ENCODE data around the gene VWA1.
A peak's percentile ranks its signal among the peaks of the same experiment; 100 is the strongest.
"Not testable (repeated sequence)": the region's sequence is repeated elsewhere in the genome, so short reads cannot be mapped to it uniquely, and the experiment has no call there.

The VWA1 gene

DNA sequence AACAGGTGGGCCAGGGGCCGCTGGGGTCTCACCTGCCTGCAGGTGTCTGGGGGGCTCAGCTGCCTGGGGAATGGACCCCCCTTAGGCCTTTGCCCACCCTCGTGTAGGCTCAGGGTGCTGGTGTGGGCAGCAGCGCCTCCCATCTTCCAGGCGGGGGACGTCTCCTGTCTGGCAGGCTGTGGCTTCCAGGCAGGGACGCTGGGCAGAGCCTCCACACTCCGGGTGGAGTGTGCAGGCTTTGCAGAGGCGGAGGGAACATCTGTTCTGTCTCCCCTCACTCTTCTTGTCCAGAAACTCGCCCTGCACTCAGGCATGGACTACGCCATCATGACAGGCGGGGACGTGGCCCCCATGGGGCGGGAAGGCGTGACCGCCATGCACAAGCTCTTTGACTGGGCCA lies 20.4 kb downstream of the VWA1 start:
- not testable (repeated sequence) for H3K27me3 ChIP-seq (replicated peaks; ENCODE audit: control insufficient read depth, insufficient read depth, low read length); H3K36me3 ChIP-seq (ENCODE audit: control insufficient read depth, insufficient read depth, low read length, severe bottlenecking); H3K9me3 ChIP-seq (ENCODE audit: control insufficient read depth, low read length); H3K9ac ChIP-seq (ENCODE audit: low read length); H3K4me1 ChIP-seq (ENCODE audit: control insufficient read depth, insufficient read depth, low read length); H3K4me3 ChIP-seq (ENCODE audit: low read length); DNase-seq (ENCODE audit: low read depth)

DNA sequence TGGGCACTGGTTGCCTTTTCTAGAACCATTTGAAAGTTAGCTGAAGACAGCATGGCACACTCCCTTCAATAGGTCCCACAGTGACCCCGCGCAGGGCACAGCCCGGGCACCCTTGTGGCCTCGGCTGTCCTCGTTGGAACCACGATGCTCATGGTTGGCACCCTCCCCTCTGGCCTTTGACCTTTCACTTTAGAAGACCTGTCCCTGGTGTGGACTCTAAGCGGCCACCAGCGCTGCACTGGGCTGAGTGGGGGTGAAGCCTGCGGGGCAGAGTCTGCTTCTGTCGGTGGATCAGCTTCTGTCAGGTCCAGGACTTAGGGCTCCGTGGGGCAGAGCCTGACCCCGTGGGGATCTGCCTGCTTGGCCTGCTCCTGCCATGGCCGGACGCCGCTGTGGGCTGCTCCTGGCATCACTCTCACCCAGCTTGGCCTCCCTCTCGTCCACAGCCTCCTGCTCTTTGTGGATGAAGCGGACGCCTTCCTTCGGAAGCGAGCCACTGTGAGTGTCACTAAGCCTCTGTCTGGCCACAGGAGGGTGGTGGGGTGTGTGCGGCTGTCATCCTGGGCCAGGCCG lies 21.3 kb downstream of the VWA1 start:
- H3K4me3 ChIP-seq (ENCODE audit: low read length); H3K27me3 ChIP-seq (replicated peaks; ENCODE audit: control insufficient read depth, insufficient read depth, low read length); H3K4me1 ChIP-seq (ENCODE audit: control insufficient read depth, insufficient read depth, low read length); DNase-seq (ENCODE audit: low read depth); H3K36me3 ChIP-seq (ENCODE audit: control insufficient read depth, insufficient read depth, low read length, severe bottlenecking); H3K9me3 ChIP-seq (ENCODE audit: control insufficient read depth, low read length); H3K9ac ChIP-seq (ENCODE audit: low read length): not testable (repeated sequence)

DNA sequence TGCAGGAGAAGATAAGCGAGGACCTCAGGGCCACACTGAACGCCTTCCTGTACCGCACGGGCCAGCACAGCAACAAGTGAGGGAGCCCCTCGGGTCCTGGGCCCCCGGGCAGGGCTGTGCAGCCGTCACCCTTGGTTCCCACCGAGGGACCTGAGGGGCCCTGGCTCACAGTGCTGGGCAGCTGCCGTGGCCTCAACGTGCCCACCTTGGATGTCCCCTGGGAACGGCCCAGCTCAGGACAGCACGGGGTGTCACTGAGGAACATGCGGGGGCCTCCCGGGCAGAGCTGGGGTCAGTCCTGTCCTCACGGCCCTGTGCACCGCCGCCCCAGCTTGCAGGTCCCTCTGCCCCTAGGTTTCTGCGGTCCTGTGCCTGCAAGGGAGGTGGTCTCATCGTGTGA lies 23.7 kb downstream of the VWA1 start:
- H3K4me3 ChIP-seq (ENCODE audit: low read length); H3K27me3 ChIP-seq (replicated peaks; ENCODE audit: control insufficient read depth, insufficient read depth, low read length); H3K9me3 ChIP-seq (ENCODE audit: control insufficient read depth, low read length); H3K9ac ChIP-seq (ENCODE audit: low read length); DNase-seq (ENCODE audit: low read depth); H3K4me1 ChIP-seq (ENCODE audit: control insufficient read depth, insufficient read depth, low read length); H3K36me3 ChIP-seq (ENCODE audit: control insufficient read depth, insufficient read depth, low read length, severe bottlenecking): not testable (repeated sequence)

GRCh38 chr1:1459711-1460110 lies 24.2 kb downstream of the VWA1 start:
- not testable (repeated sequence) for H3K27me3 ChIP-seq (replicated peaks; ENCODE audit: control insufficient read depth, insufficient read depth, low read length); H3K9ac ChIP-seq (ENCODE audit: low read length); H3K36me3 ChIP-seq (ENCODE audit: control insufficient read depth, insufficient read depth, low read length, severe bottlenecking); H3K9me3 ChIP-seq (ENCODE audit: control insufficient read depth, low read length); H3K4me3 ChIP-seq (ENCODE audit: low read length); H3K4me1 ChIP-seq (ENCODE audit: control insufficient read depth, insufficient read depth, low read length); DNase-seq (ENCODE audit: low read depth)

- no peaks in the 10 kb centered on the region for H3K9me3 ChIP-seq (ENCODE audit: control insufficient read depth, low read length)
- no peak overlapping the region for H3K4me3 ChIP-seq (ENCODE audit: low read length)
- DNase-seq (ENCODE audit: low read depth), result no peak
- no peaks in the 10 kb centered on the region for H3K4me1 ChIP-seq (ENCODE audit: control insufficient read depth, insufficient read depth, low read length)
- no peaks in the 10 kb centered on the region for H3K27me3 ChIP-seq (replicated peaks; ENCODE audit: control insufficient read depth, insufficient read depth, low read length)
- H3K36me3 ChIP-seq (ENCODE audit: control insufficient read depth, insufficient read depth, low read length, severe bottlenecking), result no peaks in the 10 kb centered on the region
- no peak overlapping the region for H3K9ac ChIP-seq (ENCODE audit: low read length)
Observed at GRCh38 chr1:1460540-1461130, 25.1 kb downstream of the VWA1 start.

- Histone ChIP-seq H3K4me1 (ENCODE audit: control insufficient read depth, insufficient read depth, low read length) (no peaks in the 10 kb centered on the region), H3K9me3 (ENCODE audit: control insufficient read depth, low read length) (no peaks in the 10 kb centered on the region), H3K36me3 (ENCODE audit: control insufficient read depth, insufficient read depth, low read length, severe bottlenecking) (no peaks in the 10 kb centered on the region), H3K27me3 (replicated peaks; ENCODE audit: control insufficient read depth, insufficient read depth, low read length) (no peaks in the 10 kb centered on the region), H3K4me3 (ENCODE audit: low read length) (no peak overlapping the region), H3K9ac (ENCODE audit: low read length) (no peak overlapping the region)
- no peak for DNase-seq (ENCODE audit: low read depth)
Observed at GRCh38 chr1:1461721-1462317, 26.3 kb downstream of the VWA1 start.

DNA sequence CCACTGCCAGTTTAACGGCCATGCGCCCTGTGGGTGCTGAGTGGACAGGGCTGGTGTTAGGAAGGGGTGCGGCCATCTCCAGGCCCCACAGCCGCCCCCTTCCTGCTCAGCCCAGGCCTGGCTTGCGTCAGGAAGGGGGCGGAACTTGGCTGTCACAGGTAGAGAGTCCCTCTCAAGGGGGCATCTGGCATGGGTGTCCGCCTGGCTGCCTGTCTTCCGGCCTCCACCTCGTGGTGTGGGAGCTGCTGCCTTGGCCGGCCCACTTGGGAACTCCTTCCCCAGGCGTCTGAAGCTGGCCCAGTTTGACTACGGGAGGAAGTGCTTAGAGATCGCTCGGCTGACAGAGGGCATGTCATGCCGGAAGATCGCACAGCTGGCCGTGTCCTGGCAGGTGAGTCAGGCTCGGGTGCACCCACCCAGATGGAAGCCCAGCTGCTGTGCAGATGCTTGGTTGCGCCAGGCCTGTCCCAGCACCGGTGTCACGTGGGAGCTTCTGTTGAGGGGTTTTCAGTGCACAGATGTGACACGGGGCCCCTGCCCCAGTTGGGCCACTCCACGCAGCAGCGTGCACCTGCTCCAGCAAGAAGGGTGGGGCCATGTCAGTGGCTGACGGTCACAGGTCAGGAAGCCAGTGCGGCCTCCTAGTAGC lies 27.0 kb downstream of the VWA1 start:
- Histone ChIP-seq H3K9me3 (ENCODE audit: control insufficient read depth, low read length) (no peaks in the 10 kb centered on the region), H3K9ac (ENCODE audit: low read length) (no peak overlapping the region), H3K27me3 (replicated peaks; ENCODE audit: control insufficient read depth, insufficient read depth, low read length) (no peaks in the 10 kb centered on the region), H3K36me3 (ENCODE audit: control insufficient read depth, insufficient read depth, low read length, severe bottlenecking) (no peaks in the 10 kb centered on the region), H3K4me3 (ENCODE audit: low read length) (no peak overlapping the region), H3K4me1 (ENCODE audit: control insufficient read depth, insufficient read depth, low read length) (no peaks in the 10 kb centered on the region)
- no peak for DNase-seq (ENCODE audit: low read depth)

- Histone ChIP-seq H3K4me1 (ENCODE audit: control insufficient read depth, insufficient read depth, low read length) (no peaks in the 10 kb centered on the region), H3K27me3 (replicated peaks; ENCODE audit: control insufficient read depth, insufficient read depth, low read length) (no peaks in the 10 kb centered on the region), H3K9ac (ENCODE audit: low read length) (no peak overlapping the region), H3K36me3 (ENCODE audit: control insufficient read depth, insufficient read depth, low read length, severe bottlenecking) (no peaks in the 10 kb centered on the region), H3K4me3 (ENCODE audit: low read length) (no peak overlapping the region), H3K9me3 (ENCODE audit: control insufficient read depth, low read length) (no peaks in the 10 kb centered on the region)
- no peak for DNase-seq (ENCODE audit: low read depth)
Observed at GRCh38 chr1:1463312-1463711, 27.8 kb downstream of the VWA1 start.

DNA sequence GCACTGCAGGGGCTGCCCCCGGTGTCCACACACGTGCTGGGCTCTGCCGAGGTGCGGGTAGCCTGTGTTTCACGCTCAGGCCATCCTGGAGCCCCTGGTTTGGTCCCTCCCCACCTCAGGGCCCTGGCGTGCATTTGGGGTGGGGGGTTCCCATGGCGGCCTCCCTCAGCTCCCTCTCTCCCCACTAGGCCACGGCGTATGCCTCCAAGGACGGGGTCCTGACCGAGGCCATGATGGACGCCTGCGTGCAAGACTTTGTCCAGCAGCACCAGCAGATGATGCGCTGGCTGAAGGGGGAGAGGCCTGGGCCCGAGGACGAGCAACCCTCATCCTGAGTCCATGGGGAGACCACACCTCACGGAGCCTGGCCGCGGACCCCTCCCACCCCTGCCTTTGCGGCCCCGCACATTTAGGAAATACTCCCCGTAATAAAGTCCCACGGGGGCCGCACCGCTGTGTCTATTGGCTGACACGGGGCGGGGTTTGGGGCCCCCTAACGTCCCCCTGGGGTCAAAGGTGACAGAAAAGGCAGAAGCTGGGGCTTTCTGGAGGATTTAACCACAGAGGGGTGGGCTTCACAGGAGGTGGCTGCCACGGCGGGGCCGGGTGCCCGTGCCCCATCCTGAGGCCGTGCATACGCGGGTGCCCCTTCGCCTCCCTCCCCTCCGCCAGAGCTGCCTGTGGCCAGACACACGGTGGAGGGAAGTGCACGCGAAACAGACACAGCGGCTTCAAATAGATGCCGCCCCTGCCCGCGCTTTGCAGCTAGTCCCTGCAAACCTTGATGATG lies 32.9 kb downstream of the VWA1 start:
- not testable (repeated sequence) for H3K4me1 ChIP-seq (ENCODE audit: control insufficient read depth, insufficient read depth, low read length); H3K9ac ChIP-seq (ENCODE audit: low read length); H3K36me3 ChIP-seq (ENCODE audit: control insufficient read depth, insufficient read depth, low read length, severe bottlenecking); H3K27me3 ChIP-seq (replicated peaks; ENCODE audit: control insufficient read depth, insufficient read depth, low read length); DNase-seq (ENCODE audit: low read depth); H3K4me3 ChIP-seq (ENCODE audit: low read length); H3K9me3 ChIP-seq (ENCODE audit: control insufficient read depth, low read length)

DNA sequence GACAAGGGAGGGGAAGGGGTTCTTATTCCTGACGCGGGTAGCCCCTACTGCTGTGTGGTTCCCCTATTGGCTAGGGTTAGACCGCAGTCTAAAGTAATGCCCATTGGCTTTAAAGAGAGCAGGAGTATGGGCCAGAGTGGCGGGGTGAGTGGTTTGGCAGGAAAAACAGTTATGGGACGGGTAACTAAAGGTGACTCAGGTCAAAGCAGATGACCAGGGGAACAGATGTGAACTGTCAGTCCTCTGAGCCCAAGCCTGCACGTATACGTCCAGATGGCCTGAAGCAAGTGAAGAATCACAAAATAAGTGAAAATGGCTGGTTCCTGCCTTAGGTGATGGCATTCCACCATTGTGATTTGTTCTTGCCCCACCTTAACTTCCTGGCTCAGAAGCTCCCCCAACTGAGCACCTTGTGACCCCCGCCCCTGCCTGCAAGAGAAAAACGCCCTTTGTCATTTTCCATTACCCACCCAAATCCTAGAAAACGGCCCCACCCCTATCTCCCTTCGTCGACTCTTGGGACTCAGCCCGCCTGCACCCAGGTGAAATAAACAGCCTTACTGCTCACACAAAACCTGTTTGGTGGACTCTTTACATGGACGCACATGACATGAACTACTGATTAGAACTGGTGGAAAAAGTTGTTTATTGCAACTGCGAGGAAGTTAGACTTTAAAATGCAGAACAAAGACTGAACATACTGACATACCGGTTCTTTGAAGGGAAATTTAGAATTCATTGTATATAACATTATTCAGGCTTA lies 35.3 kb downstream of the VWA1 start:
- Histone ChIP-seq H3K9ac (ENCODE audit: low read length) (peak overlapping the region; percentile 89), H3K9me3 (ENCODE audit: control insufficient read depth, low read length) (no peaks in the 10 kb centered on the region), H3K4me3 (ENCODE audit: low read length) (peak overlapping the region; percentile 84), H3K27me3 (replicated peaks; ENCODE audit: control insufficient read depth, insufficient read depth, low read length) (no peaks in the 10 kb centered on the region), H3K36me3 (ENCODE audit: control insufficient read depth, insufficient read depth, low read length, severe bottlenecking) (no peaks in the 10 kb centered on the region), H3K4me1 (ENCODE audit: control insufficient read depth, insufficient read depth, low read length) (peaks cover 15% of the 10 kb centered on the region)
- DNase-seq (ENCODE audit: low read depth), result no peak
